Stimulated activated CD4-positive, alpha-beta T cell treated with anti-CD3 and anti-CD28 coated beads, Interleukin-2, amount 100 ng/mL, for 48 hours (primary cell): ENCODE data around the gene NFATC1.

Experiments used
- DNase-seq, 2 donors: peaks; one replicate each; pipeline ENCODE4 v3.0.0-alpha.2; 2020

NFATC1 gene

GRCh38 chr18:79393181-79393634 is 2.5 kb upstream of the NFATC1 start:
- no peak for DNase-seq

- DNase-seq: no peak
Observed at GRCh38 chr18:79393635-79394533, 1.8 kb upstream of the NFATC1 start.

GRCh38 chr18:79394534-79395307 is 1.0 kb upstream of the NFATC1 start:
- DNase-seq: peak; percentile 65

- no peak for DNase-seq
Observed at GRCh38 chr18:79395308-79395640, 456 bp upstream of the NFATC1 start.

GRCh38 chr18:79396431-79397246 is 909 bp downstream of the NFATC1 start:
- DNase-seq: no peak

GRCh38 chr18:79397247-79397829 is 1.6 kb downstream of the NFATC1 start:
- DNase-seq: no peak

GRCh38 chr18:79397830-79398761 is 2.4 kb downstream of the NFATC1 start:
- no peak for DNase-seq

- no peak for DNase-seq
Observed at GRCh38 chr18:79399275-79400081, 3.7 kb downstream of the NFATC1 start.

- DNase-seq: peak in 1 of 2 donors; percentile 55
Observed at GRCh38 chr18:79400091-79400590, 4.4 kb downstream of the NFATC1 start.

GRCh38 chr18:79400591-79401381 is 5.1 kb downstream of the NFATC1 start:
- no peak for DNase-seq

- DNase-seq: no peak
Observed at GRCh38 chr18:79401494-79402208, 5.9 kb downstream of the NFATC1 start.

GRCh38 chr18:79402209-79402576 is 6.5 kb downstream of the NFATC1 start:
- no peak for DNase-seq

GRCh38 chr18:79402977-79403722 is 7.4 kb downstream of the NFATC1 start:
- no peak for DNase-seq

GRCh38 chr18:79403723-79404566 is 8.2 kb downstream of the NFATC1 start:
- DNase-seq: no peak

GRCh38 chr18:79404567-79404910 is 8.8 kb downstream of the NFATC1 start:
- no peak for DNase-seq

- DNase-seq: peak; percentile 70
Observed at GRCh38 chr18:79405019-79405780, 9.5 kb downstream of the NFATC1 start.
